PC-9 (cell line): ENCODE data around the gene FSIP1. TPM values are rescaled to one million over a fixed set of nuclear protein-coding genes. Genes with fewer than 3 reads are reported as not detected.

Experiments used
- BruUV-seq: library from RNA; stranded (reverse); fragments of 400-500 nt; replicated peaks from 2 replicates; lab custom pipeline; 2021; lab: Mats Ljungman, UMichigan
- CTCF ChIA-PET: fragments of 300-600 bp; sonication (Branson Sonifier 250); formaldehyde crosslinking; loops from one replicate; lab custom pipeline; 2022; ENCODE audit warnings: antibody characterized with exemption; lab: Charles Lee
- POLR2A ChIA-PET: fragments of 300-600 bp; sonication (Branson Sonifier 250); formaldehyde crosslinking; loops from one replicate; lab custom pipeline; 2022; ENCODE audit warnings: antibody characterized with exemption; ENCODE audit not compliant: unreplicated experiment; lab: Charles Lee
- DNase-seq, 2 experiments: peaks; one replicate each; pipeline versions ENCODE4 v3.0.0 to v3.0.0-alpha.2; 2015 to 2022; ENCODE audit warnings: mixed read lengths in 1 of 2
- H2AFZ ChIP-seq: fragments of 200-600 bp; sonication (generic); 2 replicates; pipeline ENCODE4 v1.8.1; 2017; ENCODE audit warnings: antibody characterized with exemption
- H3F3A ChIP-seq: fragments of 200-600 bp; sonication (generic); 2 replicates; pipeline ENCODE4 v1.8.1; 2017; ENCODE audit warnings: antibody characterized with exemption, mild to moderate bottlenecking, low read depth; ENCODE audit not compliant: insufficient read depth
- H3K27ac ChIP-seq: fragments of 200-600 bp; sonication (generic); 2 replicates; pipeline ENCODE4 v1.6.1; 2016; ENCODE audit warnings: mixed run types
- H3K27me3 ChIP-seq: fragments of 200-600 bp; sonication (generic); 2 replicates; pipeline ENCODE4 v1.6.1; 2016; ENCODE audit warnings: low read depth, mixed run types; ENCODE audit not compliant: insufficient read depth
- H3K36me3 ChIP-seq: fragments of 200-600 bp; sonication (generic); 2 replicates; pipeline ENCODE4 v1.6.1; 2016; ENCODE audit warnings: low read depth, mixed run types
- H3K4me1 ChIP-seq: fragments of 200-600 bp; sonication (generic); replicated peaks from 2 replicates; pipeline ENCODE4 v1.6.1; 2016; ENCODE audit warnings: mixed run types; ENCODE audit not compliant: insufficient read depth
- H3K4me2 ChIP-seq: fragments of 200-600 bp; sonication (generic); 2 replicates; pipeline ENCODE4 v1.6.1; 2017; ENCODE audit warnings: mixed run types
- H3K4me3 ChIP-seq: fragments of 200-600 bp; sonication (generic); 2 replicates; pipeline ENCODE4 v1.6.1; 2016; ENCODE audit warnings: mixed run types
- H3K79me2 ChIP-seq: fragments of 200-600 bp; sonication (generic); 2 replicates; pipeline ENCODE4 v1.6.1; 2017; ENCODE audit warnings: low read depth, mixed run types
- H3K9me2 ChIP-seq: fragments of 200-600 bp; sonication (generic); 2 replicates; pipeline ENCODE4 v1.8.1; 2017; ENCODE audit warnings: mild to moderate bottlenecking; ENCODE audit not compliant: insufficient read depth
- H3K9me3 ChIP-seq: fragments of 200-600 bp; sonication (generic); 2 replicates; pipeline ENCODE4 v1.8.1; 2016; ENCODE audit warnings: low read depth; ENCODE audit not compliant: insufficient read depth
- H4K20me1 ChIP-seq: fragments of 200-600 bp; sonication (generic); 2 replicates; pipeline ENCODE4 v1.8.1; 2017; ENCODE audit not compliant: insufficient read depth
- CTCF ChIP-seq: fragments of 200-600 bp; sonication (generic); conservative IDR thresholded peaks from 2 replicates; pipeline ENCODE4 v1.6.1; 2017; ENCODE audit warnings: mixed run types, antibody characterized with exemption, mild to moderate bottlenecking, moderate library complexity
- EZH2 ChIP-seq: fragments of 200-600 bp; sonication (generic); IDR thresholded peaks from 2 replicates; pipeline ENCODE4 v1.8.0; 2017; ENCODE audit warnings: antibody characterized with exemption, low read depth
- intact Hi-C: fragments of 100-400 bp; cut with micrococcal nuclease; formaldehyde crosslinking; loops from one replicate; pipeline ENCODE4 v1.10.0; 2022; ENCODE audit not compliant: unreplicated experiment
- total RNA-seq: library from RNA; stranded (reverse); gene quantifications from 2 replicates; pipeline ENCODE4 v1.2.3, GENCODE V29; 2021

Gene FSIP1
- total RNA-seq, 1 experiment from 2014 or later: 1.2 TPM

DNA sequence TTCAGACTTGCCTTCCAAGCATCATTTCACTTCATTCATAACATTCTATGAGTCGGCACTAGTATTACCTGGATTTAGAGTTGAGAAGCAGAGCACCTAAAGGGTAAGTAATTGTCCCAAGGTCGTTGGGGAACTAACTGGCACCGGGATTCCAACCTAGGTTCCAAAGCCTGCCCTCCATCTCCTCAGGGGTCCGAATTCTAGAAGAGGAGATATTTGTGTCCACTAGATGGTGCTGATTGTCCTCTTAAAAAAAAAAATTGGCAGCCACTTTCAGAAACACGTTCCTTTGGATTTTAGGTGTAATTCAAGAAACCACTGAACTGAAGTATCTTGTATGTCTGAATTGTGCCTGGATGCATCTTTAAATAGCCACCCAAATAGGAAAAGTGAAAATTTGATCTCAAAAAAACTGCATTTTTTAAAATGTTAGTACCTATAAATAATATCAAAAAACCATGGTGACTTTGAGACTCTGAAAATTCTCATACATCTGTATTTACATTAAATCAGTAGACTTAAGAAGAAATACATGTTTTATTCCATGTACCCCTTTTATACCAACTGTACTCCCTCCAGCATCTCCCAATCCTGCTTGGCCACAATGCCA lies 3.9 kb upstream of the FSIP1 start:
- no peak overlapping the region for H3K4me2 ChIP-seq
- H2AFZ ChIP-seq: no peak overlapping the region
- TF ChIP-seq CTCF: peak; percentile 68
- TF ChIP-seq EZH2: no peak
- no TSS peak for BruUV-seq
- H3K27me3 ChIP-seq: no peaks in the 10 kb centered on the region
- ChIA-PET POLR2A (no interaction called here), CTCF (interaction anchor here (0.6 to 0.7 kb wide), 2 partner anchors 7 to 290 kb away, joined by 3 to 10 read pairs; no protein-coding TSS in a partner anchor)
- intact Hi-C loops: loop anchor here (1.0 to 10.0 kb wide), 4 partner anchors 88 to 1082 kb away; partner anchors contain the start of gene BUB1B
- H3K4me3 ChIP-seq: no peak overlapping the region
- no peaks in the 10 kb centered on the region for H3K9me2 ChIP-seq
- peaks cover 13% of the 10 kb centered on the region; the same call in 1 of the 2 replicates for H3K79me2 ChIP-seq
- no peaks in the 10 kb centered on the region for H4K20me1 ChIP-seq
- no peaks in the 10 kb centered on the region for H3K9me3 ChIP-seq
- peaks cover 13% of the 10 kb centered on the region for H3K4me1 ChIP-seq
- no peak overlapping the region for H3K27ac ChIP-seq
- H3K36me3 ChIP-seq: no peaks in the 10 kb centered on the region
- DNase-seq: no peak
- peaks cover 4% of the 10 kb centered on the region; the same call in 1 of the 2 replicates for H3F3A ChIP-seq

- Histone ChIP-seq H2AFZ (no peak overlapping the region), H3K27me3 (no peaks in the 10 kb centered on the region), H3K27ac (no peak overlapping the region), H3K9me3 (no peaks in the 10 kb centered on the region), H4K20me1 (no peaks in the 10 kb centered on the region), H3F3A (peaks cover 4% of the 10 kb centered on the region; the same call in 1 of the 2 replicates), H3K4me1 (peaks cover 13% of the 10 kb centered on the region), H3K9me2 (no peaks in the 10 kb centered on the region), H3K79me2 (peaks cover 13% of the 10 kb centered on the region; the same call in 1 of the 2 replicates), H3K4me2 (no peak overlapping the region), H3K36me3 (no peaks in the 10 kb centered on the region), H3K4me3 (no peak overlapping the region)
- TF ChIP-seq EZH2 (no peak), CTCF (no peak)
- no peak for DNase-seq
- intact Hi-C loops: loop anchor here (1.0 to 10.0 kb wide), 4 partner anchors 89 to 1081 kb away; partner anchors contain the start of gene BUB1B
- ChIA-PET POLR2A (no interaction called here), CTCF (no interaction called here)
- no TSS peak for BruUV-seq
Measured at GRCh38 chr15:39785841-39786240, 3.2 kb upstream of the FSIP1 start.

GRCh38 chr15:39785139-39785538 lies 2.5 kb upstream of the FSIP1 start:
- intact Hi-C loops: loop anchor here (10.0 kb wide), 3 partner anchors 90 to 1080 kb away; partner anchors contain the start of gene BUB1B
- no peak overlapping the region for H3K4me2 ChIP-seq
- DNase-seq: no peak
- no peaks in the 10 kb centered on the region for H3K36me3 ChIP-seq
- TF ChIP-seq EZH2 (no peak), CTCF (no peak)
- no peaks in the 10 kb centered on the region for H3K27me3 ChIP-seq
- no TSS peak for BruUV-seq
- no peak overlapping the region for H2AFZ ChIP-seq
- H4K20me1 ChIP-seq: no peaks in the 10 kb centered on the region
- H3K4me1 ChIP-seq: peaks cover 13% of the 10 kb centered on the region
- ChIA-PET CTCF (interaction anchor here (0.6 kb wide), 1 partner anchor 102 kb away, joined by 3 read pairs; no protein-coding TSS in a partner anchor), POLR2A (no interaction called here)
- peaks cover 13% of the 10 kb centered on the region; the same call in 1 of the 2 replicates for H3K79me2 ChIP-seq
- H3K27ac ChIP-seq: no peak overlapping the region
- peaks cover 4% of the 10 kb centered on the region; the same call in 1 of the 2 replicates for H3F3A ChIP-seq
- H3K9me3 ChIP-seq: no peaks in the 10 kb centered on the region
- H3K4me3 ChIP-seq: no peak overlapping the region
- H3K9me2 ChIP-seq: no peaks in the 10 kb centered on the region
